ENCODE measurements around the gene BOLL. TPM values are rescaled to one million over a fixed set of nuclear protein-coding genes. Genes with fewer than 3 reads are reported as not detected.

BOLL gene
- polyA plus RNA-seq, 1 experiment: not detected

- POLR2A ChIA-PET: no interaction called here
- H3K36me3 ChIP-seq (ENCODE audit: control insufficient read depth, insufficient read depth, low read length): no peaks in the 10 kb centered on the region
- TF ChIP-seq CTCF (IDR thresholded peaks at IDR 0.05; ENCODE audit: insufficient read depth, low read depth, low read length): peak; percentile 80
- no peak overlapping the region for H3K4me3 ChIP-seq (ENCODE audit: low read depth, low read length)
- peaks cover 11% of the 10 kb centered on the region for H3K27me3 ChIP-seq (ENCODE audit: control insufficient read depth, insufficient read depth, low read length)
- CTCF ChIA-PET: no interaction called here
- DNase-seq (ENCODE audit: low read depth): no peak
Measured at GRCh38 chr2:197803033-197803444, 17.9 kb upstream of the BOLL start.

GRCh38 chr2:197801033-197801432 lies 15.9 kb upstream of the BOLL start:
- no peak for DNase-seq (ENCODE audit: low read depth)
- ChIA-PET POLR2A (no interaction called here), CTCF (interaction anchor here (1.0 to 1.5 kb wide), 2 partner anchors 10 to 254 kb away, joined by 4 to 7 read pairs; no protein-coding TSS in a partner anchor)
- H3K36me3 ChIP-seq (ENCODE audit: control insufficient read depth, insufficient read depth, low read length): no peaks in the 10 kb centered on the region
- peaks cover 10% of the 10 kb centered on the region for H3K27me3 ChIP-seq (ENCODE audit: control insufficient read depth, insufficient read depth, low read length)
- no peak for TF ChIP-seq CTCF (IDR thresholded peaks at IDR 0.05; ENCODE audit: insufficient read depth, low read depth, low read length)
- H3K4me3 ChIP-seq (ENCODE audit: low read depth, low read length): no peak overlapping the region

GRCh38 chr2:197800091-197800490 lies 15.0 kb upstream of the BOLL start:
- DNase-seq (ENCODE audit: low read depth): no peak
- ChIA-PET POLR2A (no interaction called here), CTCF (no interaction called here)
- Histone ChIP-seq H3K4me3 (ENCODE audit: low read depth, low read length) (no peak overlapping the region), H3K27me3 (ENCODE audit: control insufficient read depth, insufficient read depth, low read length) (0 out of 2 replicates have a peak, but pooled peaks cover 2% of the 10 kb centered on the region), H3K36me3 (ENCODE audit: control insufficient read depth, insufficient read depth, low read length) (no peaks in the 10 kb centered on the region)
- TF ChIP-seq CTCF (IDR thresholded peaks at IDR 0.05; ENCODE audit: insufficient read depth, low read depth, low read length): no peak

- TF ChIP-seq CTCF (IDR thresholded peaks at IDR 0.05; ENCODE audit: insufficient read depth, low read depth, low read length): no peak
- ChIA-PET POLR2A (no interaction called here), CTCF (interaction anchor here (0.8 kb wide), 1 partner anchor 328 kb away, joined by 3 read pairs; no protein-coding TSS in a partner anchor)
- 0 out of 2 replicates have a peak, but pooled peaks cover 2% of the 10 kb centered on the region for H3K27me3 ChIP-seq (ENCODE audit: control insufficient read depth, insufficient read depth, low read length)
- no peaks in the 10 kb centered on the region for H3K36me3 ChIP-seq (ENCODE audit: control insufficient read depth, insufficient read depth, low read length)
- H3K4me3 ChIP-seq (ENCODE audit: low read depth, low read length): no peak overlapping the region
- DNase-seq (ENCODE audit: low read depth): no peak
Measured at GRCh38 chr2:197799068-197799467, 13.9 kb upstream of the BOLL start.

- Histone ChIP-seq H3K27me3 (ENCODE audit: control insufficient read depth, insufficient read depth, low read length) (0 out of 2 replicates have a peak, but pooled peaks cover 2% of the 10 kb centered on the region), H3K4me3 (ENCODE audit: low read depth, low read length) (no peak overlapping the region), H3K36me3 (ENCODE audit: control insufficient read depth, insufficient read depth, low read length) (no peaks in the 10 kb centered on the region)
- POLR2A ChIA-PET: no interaction called here
- TF ChIP-seq CTCF (IDR thresholded peaks at IDR 0.05; ENCODE audit: insufficient read depth, low read depth, low read length): no peak
- no peak for DNase-seq (ENCODE audit: low read depth)
- CTCF ChIA-PET: no interaction called here
Measured at GRCh38 chr2:197798187-197798586, 13.1 kb upstream of the BOLL start.

Measured in BJ (cell line).